ENCODE data around the gene CPNE7. TPM values are rescaled to one million over a fixed set of nuclear protein-coding genes. Genes with fewer than 3 reads are reported as not detected.

CPNE7 gene
- total RNA-seq, 1 experiment from 2014 or later = 108 TPM

- intact Hi-C loops (cut with micrococcal nuclease; ENCODE audit: unreplicated experiment) = no loop called here
- Histone ChIP-seq H3K27ac (ENCODE audit: low read depth, low read length, poor library complexity, severe bottlenecking) (no peak overlapping the region), H3K4me1 (ENCODE audit: insufficient read depth, low read length, poor library complexity, severe bottlenecking) (peaks cover 14% of the 10 kb centered on the region), H3K4me3 (ENCODE audit: low read depth, low read length, poor library complexity, severe bottlenecking) (no peak overlapping the region), H3K9me3 (ENCODE audit: low read depth, low read length, poor library complexity, severe bottlenecking) (no peaks in the 10 kb centered on the region), H3K27me3 (replicated peaks; ENCODE audit: insufficient read depth, low read depth, low read length, poor library complexity) (no peaks in the 10 kb centered on the region), H3K36me3 (ENCODE audit: insufficient read depth, low read length, poor library complexity, severe bottlenecking) (peaks cover 4% of the 10 kb centered on the region)
- CTCF ChIA-PET = no interaction called here
- TF ChIP-seq EZH2 (IDR thresholded peaks at IDR 0.05; ENCODE audit: borderline replicate concordance, low read depth, low read length, poor library complexity, severe bottlenecking) = no peak
- TF ChIP-seq CTCF (conservative IDR thresholded peaks at IDR 0.05; ENCODE audit: low read depth, low read length) = no peak
- POLR2A ChIA-PET (ENCODE audit: low non-redundant PET) = no interaction called here
- DNase-seq (ENCODE audit: low spot score) = no peak
- BruUV-seq (replicated peaks) = no TSS peak
These were observed 25.4 kb downstream of the CPNE7 start for GRCh38 chr16:89600956-89601355.

GRCh38 chr16:89601906-89602272 lies 26.3 kb downstream of the CPNE7 start:
- no peak for DNase-seq (ENCODE audit: low spot score)
- Histone ChIP-seq H3K4me3 (ENCODE audit: low read depth, low read length, poor library complexity, severe bottlenecking) (no peak overlapping the region), H3K9me3 (ENCODE audit: low read depth, low read length, poor library complexity, severe bottlenecking) (no peaks in the 10 kb centered on the region), H3K27ac (ENCODE audit: low read depth, low read length, poor library complexity, severe bottlenecking) (no peak overlapping the region), H3K27me3 (replicated peaks; ENCODE audit: insufficient read depth, low read depth, low read length, poor library complexity) (no peaks in the 10 kb centered on the region), H3K4me1 (ENCODE audit: insufficient read depth, low read length, poor library complexity, severe bottlenecking) (peaks cover 14% of the 10 kb centered on the region), H3K36me3 (ENCODE audit: insufficient read depth, low read length, poor library complexity, severe bottlenecking) (no peaks in the 10 kb centered on the region)
- no TSS peak for BruUV-seq (replicated peaks)
- ChIA-PET POLR2A (ENCODE audit: low non-redundant PET) (no interaction called here), CTCF (no interaction called here)
- TF ChIP-seq EZH2 (IDR thresholded peaks at IDR 0.05; ENCODE audit: borderline replicate concordance, low read depth, low read length, poor library complexity, severe bottlenecking) = no peak
- no peak for TF ChIP-seq CTCF (conservative IDR thresholded peaks at IDR 0.05; ENCODE audit: low read depth, low read length)
- intact Hi-C loops (cut with micrococcal nuclease; ENCODE audit: unreplicated experiment) = no loop called here

GRCh38 chr16:89602273-89602951 lies 26.9 kb downstream of the CPNE7 start:
- Histone ChIP-seq H3K9me3 (ENCODE audit: low read depth, low read length, poor library complexity, severe bottlenecking) (no peaks in the 10 kb centered on the region), H3K36me3 (ENCODE audit: insufficient read depth, low read length, poor library complexity, severe bottlenecking) (no peaks in the 10 kb centered on the region), H3K27me3 (replicated peaks; ENCODE audit: insufficient read depth, low read depth, low read length, poor library complexity) (no peaks in the 10 kb centered on the region), H3K4me1 (ENCODE audit: insufficient read depth, low read length, poor library complexity, severe bottlenecking) (peaks cover 14% of the 10 kb centered on the region), H3K4me3 (ENCODE audit: low read depth, low read length, poor library complexity, severe bottlenecking) (peak overlapping the region; percentile 28), H3K27ac (ENCODE audit: low read depth, low read length, poor library complexity, severe bottlenecking) (no peak overlapping the region)
- BruUV-seq (replicated peaks) = no TSS peak
- no peak for TF ChIP-seq EZH2 (IDR thresholded peaks at IDR 0.05; ENCODE audit: borderline replicate concordance, low read depth, low read length, poor library complexity, severe bottlenecking)
- no peak for TF ChIP-seq CTCF (conservative IDR thresholded peaks at IDR 0.05; ENCODE audit: low read depth, low read length)
- POLR2A ChIA-PET (ENCODE audit: low non-redundant PET) = no interaction called here
- peak; percentile 88 for DNase-seq (ENCODE audit: low spot score)
- CTCF ChIA-PET = interaction anchor here (0.6 kb wide), 1 partner anchor 84 kb away, joined by 3 read pairs; the partner anchor contains the start of gene CDK10
- intact Hi-C loops (cut with micrococcal nuclease; ENCODE audit: unreplicated experiment) = no loop called here
